Measurements from ENCODE around the gene FAM120B. TPM values are rescaled to one million over a fixed set of nuclear protein-coding genes. Genes with fewer than 3 reads are reported as not detected.
"Not testable (repeated sequence)": the region's sequence is repeated elsewhere in the genome, so short reads cannot be mapped to it uniquely, and the experiment has no call there.

The FAM120B gene
- total RNA-seq, 4 donors from 2014 or later = 24.6 to 40.3 (median 31.9) TPM

DNA sequence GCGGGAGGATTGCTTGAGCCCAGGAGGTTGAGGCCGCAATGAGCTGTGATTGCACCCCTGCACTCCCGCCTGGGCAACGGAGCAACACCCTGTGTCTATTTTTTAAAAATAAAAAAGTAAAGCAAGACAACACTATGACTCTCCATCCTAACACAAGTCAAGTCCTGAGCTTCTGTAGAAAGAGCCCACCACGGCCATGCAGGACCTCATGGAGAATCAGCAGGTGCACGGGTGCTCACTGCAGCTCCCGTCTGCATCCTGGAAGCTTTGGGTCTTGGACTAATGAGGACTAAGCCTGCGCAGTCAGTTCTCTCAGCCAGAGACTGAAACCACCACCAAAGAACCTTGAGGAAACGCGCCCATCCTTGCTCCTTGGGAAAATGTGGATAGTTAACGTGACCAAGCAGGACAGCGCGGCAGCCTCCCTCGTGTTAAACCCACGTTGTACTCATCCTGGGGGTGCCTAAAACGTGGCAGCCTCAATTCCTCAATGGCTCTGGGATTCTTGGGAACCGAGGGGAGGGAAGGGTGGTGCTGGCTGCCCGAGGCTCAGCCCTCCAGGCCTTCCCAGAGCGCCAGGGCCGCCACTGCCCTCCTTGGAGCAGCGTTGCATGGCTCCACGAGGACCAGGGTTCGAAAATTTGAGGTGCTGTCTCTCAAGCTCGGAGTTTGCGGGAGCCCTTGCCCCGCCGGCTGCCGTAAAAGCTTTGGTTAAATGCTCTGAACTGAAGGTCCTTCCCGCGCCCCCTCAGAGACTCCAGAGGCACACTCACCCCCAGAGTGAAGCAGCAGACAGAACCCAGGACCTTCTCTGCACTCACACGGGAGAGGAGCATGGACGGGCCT lies 44.7 kb upstream of the FAM120B start:
- Histone ChIP-seq H3K27me3 (no peaks in the 10 kb centered on the region), H3K36me3 (no peaks in the 10 kb centered on the region), H3K9me3 (no peaks in the 10 kb centered on the region), H3K27ac (no peak overlapping the region), H3K4me3 (no peak overlapping the region), H3K4me1 (peaks cover 0 to 10% (median 5%) of the 10 kb centered on the region in 3 donors)
- no peak for ATAC-seq
- no peak for TF ChIP-seq POLR2A (IDR thresholded peaks at IDR 0.05)
- WGBS, 2 donors (ENCODE audit: low coverage in 1 of 2) = 84 to 100% methylated on average over 3 to 5 of the region's 32 CpGs

DNA sequence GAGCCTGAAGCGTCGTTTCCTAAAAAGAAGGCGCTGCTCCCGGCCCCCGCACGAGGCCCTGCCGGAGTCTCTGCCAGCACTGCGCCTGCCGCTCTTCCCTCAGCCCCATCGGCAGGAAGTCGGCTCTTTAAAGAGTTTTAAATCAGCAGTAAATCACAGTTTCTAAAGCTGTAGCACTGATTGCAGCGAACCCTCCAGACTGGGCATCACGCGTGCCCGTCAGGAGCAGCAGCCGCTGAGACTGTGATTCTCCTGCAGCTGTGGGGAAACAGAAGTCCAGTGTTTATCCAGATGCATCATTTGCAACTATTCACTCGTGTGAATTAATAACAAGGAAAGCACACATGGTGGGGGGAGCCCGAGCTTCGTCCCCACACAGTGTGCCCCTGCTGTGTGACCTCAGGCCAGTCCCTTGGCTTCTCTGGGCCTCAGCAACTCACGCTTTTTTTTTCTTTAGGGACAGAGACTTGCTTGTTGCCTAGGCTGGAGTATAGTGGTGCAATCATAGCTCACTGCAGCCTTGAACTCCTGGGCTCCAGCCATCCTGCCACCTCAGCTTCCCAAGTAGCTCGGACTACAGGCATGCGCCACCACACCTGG lies 44.0 kb upstream of the FAM120B start:
- Histone ChIP-seq H3K4me1 (peaks cover 0 to 10% (median 5%) of the 10 kb centered on the region in 3 donors), H3K27me3 (no peaks in the 10 kb centered on the region), H3K4me3 (no peak overlapping the region), H3K9me3 (no peaks in the 10 kb centered on the region), H3K27ac (no peak overlapping the region), H3K36me3 (no peaks in the 10 kb centered on the region)
- ATAC-seq = no peak
- WGBS, 2 donors (ENCODE audit: low coverage in 1 of 2) = 91 to 92% methylated on average over 5 to 8 of the region's 22 CpGs
- no peak for TF ChIP-seq EP300 (IDR thresholded peaks at IDR 0.05)
- no peak for TF ChIP-seq POLR2AphosphoS5 (IDR thresholded peaks at IDR 0.05)
- TF ChIP-seq, protein P1, sequence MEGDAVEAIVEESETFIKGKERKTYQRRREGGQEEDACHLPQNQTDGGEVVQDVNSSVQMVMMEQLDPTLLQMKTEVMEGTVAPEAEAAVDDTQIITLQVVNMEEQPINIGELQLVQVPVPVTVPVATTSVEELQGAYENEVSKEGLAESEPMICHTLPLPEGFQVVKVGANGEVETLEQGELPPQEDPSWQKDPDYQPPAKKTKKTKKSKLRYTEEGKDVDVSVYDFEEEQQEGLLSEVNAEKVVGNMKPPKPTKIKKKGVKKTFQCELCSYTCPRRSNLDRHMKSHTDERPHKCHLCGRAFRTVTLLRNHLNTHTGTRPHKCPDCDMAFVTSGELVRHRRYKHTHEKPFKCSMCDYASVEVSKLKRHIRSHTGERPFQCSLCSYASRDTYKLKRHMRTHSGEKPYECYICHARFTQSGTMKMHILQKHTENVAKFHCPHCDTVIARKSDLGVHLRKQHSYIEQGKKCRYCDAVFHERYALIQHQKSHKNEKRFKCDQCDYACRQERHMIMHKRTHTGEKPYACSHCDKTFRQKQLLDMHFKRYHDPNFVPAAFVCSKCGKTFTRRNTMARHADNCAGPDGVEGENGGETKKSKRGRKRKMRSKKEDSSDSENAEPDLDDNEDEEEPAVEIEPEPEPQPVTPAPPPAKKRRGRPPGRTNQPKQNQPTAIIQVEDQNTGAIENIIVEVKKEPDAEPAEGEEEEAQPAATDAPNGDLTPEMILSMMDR (IDR thresholded peaks at IDR 0.05) = no peak
- TF ChIP-seq POLR2A (IDR thresholded peaks at IDR 0.05) = no peak

DNA sequence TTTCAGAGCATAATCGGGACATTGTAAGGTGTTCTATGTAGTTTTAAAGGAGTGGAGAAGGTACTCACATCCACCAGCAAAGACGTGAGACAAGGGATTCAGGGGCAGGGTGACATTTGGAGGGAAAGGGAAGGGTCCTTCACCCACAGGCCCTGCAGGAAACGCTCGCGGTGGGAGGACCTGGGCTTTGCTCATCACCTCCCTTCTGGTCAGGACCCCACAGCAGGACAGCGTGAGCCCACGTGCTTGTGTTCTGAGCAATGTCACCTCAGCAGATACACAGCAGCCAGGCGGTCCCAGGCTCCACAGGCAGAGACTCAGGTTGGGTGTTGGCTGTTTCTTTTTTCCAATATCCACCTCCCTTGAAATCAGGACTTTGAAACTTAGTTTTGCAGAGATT lies 43.1 kb upstream of the FAM120B start:
- Histone ChIP-seq H3K36me3 (no peaks in the 10 kb centered on the region), H3K27ac (no peak overlapping the region), H3K4me1 (peaks cover 0 to 10% (median 5%) of the 10 kb centered on the region in 3 donors), H3K27me3 (no peaks in the 10 kb centered on the region), H3K4me3 (no peak overlapping the region), H3K9me3 (no peaks in the 10 kb centered on the region)
- ATAC-seq = no peak
- TF ChIP-seq POLR2AphosphoS5 (IDR thresholded peaks at IDR 0.05) (no peak), EP300 (IDR thresholded peaks at IDR 0.05) (no peak), POLR2A (IDR thresholded peaks at IDR 0.05) (no peak)
- TF ChIP-seq, protein P1 (IDR thresholded peaks at IDR 0.05) = no peak
- 83 to 90% methylated on average over 5 to 6 of the region's 8 CpGs for WGBS, 2 donors (ENCODE audit: low coverage in 1 of 2)

DNA sequence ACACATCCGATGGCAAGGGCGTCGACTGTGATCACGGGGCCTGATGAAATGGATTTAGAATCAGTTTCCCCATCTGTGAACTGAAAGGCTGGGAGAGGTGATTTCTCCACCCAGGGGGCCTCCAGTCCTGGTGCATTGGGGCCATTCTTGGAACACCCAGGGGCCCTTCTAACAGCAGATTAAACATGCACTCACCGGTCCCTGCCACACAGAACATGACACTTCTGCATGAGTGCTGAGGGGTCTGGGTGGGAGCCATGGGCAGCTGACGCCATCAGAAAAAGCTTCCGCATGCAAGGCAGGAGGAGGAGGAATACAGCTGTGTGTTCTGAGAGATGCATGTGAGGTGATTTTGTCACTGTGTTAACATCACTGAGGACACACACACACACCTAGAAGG lies 42.5 kb upstream of the FAM120B start:
- no CpG with 5 or more reads among the region's 7 CpGs for WGBS, 2 donors (ENCODE audit: low coverage in 1 of 2)

DNA sequence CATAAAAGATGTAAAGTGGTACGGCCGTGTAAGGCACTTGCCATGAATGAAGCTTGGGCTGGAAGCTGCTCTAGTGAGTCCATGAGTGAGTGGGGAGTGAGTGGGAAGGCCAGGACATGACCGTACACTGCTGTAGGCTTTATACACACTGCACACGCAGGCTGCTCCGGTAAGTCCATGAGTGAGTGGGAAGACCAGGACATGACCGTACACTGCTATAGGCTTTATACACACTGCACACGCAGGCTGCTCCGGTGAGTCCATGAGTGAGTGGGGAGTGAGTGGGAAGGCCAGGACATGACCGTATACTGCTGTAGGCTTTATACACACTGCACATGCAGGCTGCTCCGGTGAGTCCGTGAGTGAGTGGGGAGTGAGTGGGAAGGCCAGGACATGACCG lies 41.9 kb upstream of the FAM120B start:
- not testable (repeated sequence) for H3K27ac ChIP-seq, H3K36me3 ChIP-seq, ATAC-seq, H3K27me3 ChIP-seq, H3K9me3 ChIP-seq, H3K4me3 ChIP-seq
- 78 to 80% methylated on average over 2 to 5 of the region's 12 CpGs for WGBS, 2 donors (ENCODE audit: low coverage in 1 of 2)
- peaks cover 0 to 13% (median 5%) of the 10 kb centered on the region in 3 donors for H3K4me1 ChIP-seq

More for the DNA sequence above, 42.5 kb upstream of the FAM120B start:
- H3K36me3 ChIP-seq = no peaks in the 10 kb centered on the region
- H3K27me3 ChIP-seq = no peaks in the 10 kb centered on the region
- no peak overlapping the region for H3K27ac ChIP-seq
- peaks cover 0 to 10% (median 5%) of the 10 kb centered on the region in 3 donors for H3K4me1 ChIP-seq
- no peak for TF ChIP-seq POLR2A (IDR thresholded peaks at IDR 0.05)
- no peak for TF ChIP-seq EP300 (IDR thresholded peaks at IDR 0.05)
- TF ChIP-seq, protein P1 (IDR thresholded peaks at IDR 0.05) = no peak
- no peak for TF ChIP-seq POLR2AphosphoS5 (IDR thresholded peaks at IDR 0.05)
- H3K4me3 ChIP-seq = no peak overlapping the region
- no peaks in the 10 kb centered on the region for H3K9me3 ChIP-seq
- no peak for ATAC-seq

DNA sequence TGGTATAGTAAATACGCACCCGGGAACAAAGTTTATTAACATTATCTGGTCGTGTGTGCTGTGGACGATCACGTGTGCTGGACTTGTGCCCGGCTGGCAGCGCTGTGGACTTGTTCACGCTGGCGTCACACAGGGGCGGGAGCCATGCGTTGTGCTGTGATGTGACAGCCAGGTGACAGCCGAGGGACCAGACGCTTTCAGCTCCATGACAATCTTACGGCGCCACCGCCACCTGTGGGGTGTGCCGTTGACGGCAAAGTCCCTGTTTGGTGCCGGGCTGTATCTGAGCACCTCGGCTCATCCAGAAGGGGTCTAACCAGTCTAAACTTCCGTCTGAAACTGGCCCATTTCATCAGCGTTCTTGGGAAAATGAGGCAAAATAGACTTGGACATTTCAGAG lies 40.9 kb upstream of the FAM120B start:
- no peaks in the 10 kb centered on the region for H3K27me3 ChIP-seq
- H3K27ac ChIP-seq = peak overlapping the region in 1 of 4 donors; percentile 24
- WGBS, 2 donors (ENCODE audit: low coverage in 1 of 2) = 45 to 79% methylated on average over 10 of the region's 22 CpGs
- TF ChIP-seq, protein P1 (IDR thresholded peaks at IDR 0.05) = no peak
- no peak for TF ChIP-seq POLR2AphosphoS5 (IDR thresholded peaks at IDR 0.05)
- TF ChIP-seq POLR2A (IDR thresholded peaks at IDR 0.05) = no peak
- TF ChIP-seq EP300 (IDR thresholded peaks at IDR 0.05) = no peak
- no peak for ATAC-seq
- H3K36me3 ChIP-seq = no peaks in the 10 kb centered on the region
- H3K9me3 ChIP-seq = no peaks in the 10 kb centered on the region
- H3K4me1 ChIP-seq = peaks cover 0 to 19% (median 5%) of the 10 kb centered on the region in 3 donors
- H3K4me3 ChIP-seq = no peak overlapping the region

Measured in gastroesophageal sphincter (tissue), 4 donors.